H1 (cell line): ENCODE measurements around the gene PRRC2C. TPM values are rescaled to one million over a fixed set of nuclear protein-coding genes. Genes with fewer than 3 reads are reported as not detected.

Experiments used
- EP300 ChIP-seq, 2 experiments: IDR thresholded peaks; 1 replicate in 1 of 2; 2 replicates in 1 of 2; pipeline ENCODE4 v1.6.1; 2011 to 2012; ENCODE audit warnings: low read depth in 2 of 2, low read length in 2 of 2, mild to moderate bottlenecking in 2 of 2, borderline replicate concordance in 1 of 2, inconsistent platforms in 1 of 2, moderate library complexity in 1 of 2
- GABPA ChIP-seq: IDR thresholded peaks from 2 replicates; pipeline ENCODE4 v1.6.1; 2011; ENCODE audit warnings: mild to moderate bottlenecking, low read length, moderate library complexity, borderline replicate concordance; ENCODE audit not compliant: insufficient read depth
- polyA plus RNA-seq, 7 experiments: library from polyadenylated mRNA; depleted of rRNA in 3 of 7; stranded (reverse) in 5 of 7; unstranded in 2 of 7; fragments of >200 nt in 5 of 7; fragments of 200-250 nt in 2 of 7; gene quantifications; 1 replicate in 5 of 7; 2 replicates in 1 of 7; 4 replicates in 1 of 7; pipeline versions ENCODE4 v1.2.1 to v1.2.3, GENCODE V29; 2011 to 2013; ENCODE audit warnings: missing spikeins in 2 of 7, mixed read lengths in 2 of 7
- total RNA-seq: library from RNA; stranded (reverse); fragmentation: NEBNext Ultra II Directional; extraction: Animal tissue kit (Norgen Biotek cat#: 25700); gene quantifications from 2 replicates; pipeline ENCODE4 v1.2.1, GENCODE V29; 2021

Gene PRRC2C
- total and polyA plus RNA-seq, 2 of the 8 experiments (the other 6 are each of a cell fraction or from before 2014, with no cell fraction given) = 125 to 264 TPM

DNA sequence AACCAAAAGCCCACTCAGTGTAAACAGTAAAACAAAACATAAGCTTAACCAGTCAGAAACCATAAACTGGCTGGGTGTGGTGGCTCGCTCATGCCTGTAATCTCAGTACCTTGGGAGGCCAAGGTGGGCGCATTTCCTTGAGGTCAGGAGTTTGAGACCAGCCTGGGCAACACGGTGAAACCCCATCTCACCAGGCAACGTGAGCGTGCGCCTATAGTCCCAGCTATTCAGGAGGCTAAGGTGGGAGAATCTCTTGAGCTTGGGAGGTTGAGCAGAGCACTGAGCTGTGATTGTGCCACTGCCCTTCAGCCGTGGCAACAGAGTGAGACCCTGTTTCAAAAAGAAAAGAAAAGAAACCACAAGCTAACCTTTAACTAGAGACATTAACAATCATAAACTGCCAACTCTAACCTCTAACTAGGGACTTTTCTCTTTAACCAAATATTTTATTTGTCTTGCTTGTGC lies 13.1 kb upstream of the PRRC2C start (continued):
- TF ChIP-seq EP300 (IDR thresholded peaks at IDR 0.05; ENCODE audit: borderline replicate concordance in 1 of 2, low read depth in 2 of 2, low read length in 2 of 2) (no peak), GABPA (no peak)
